Measurements from ENCODE around the gene BCL7B.
"Not testable (repeated sequence)": the region's sequence is repeated elsewhere in the genome, so short reads cannot be mapped to it uniquely, and the experiment has no call there.

BCL7B gene

GRCh38 chr7:73557397-73558257 lies at the start of gene BCL7B:
TSS of gene BCL7B (minus strand) at chr7:73557690. CDS start at chr7:73557578, 112 bp downstream.
- DNase-seq, result peak in 47 of 51 donors; percentile 18 to 87 (median 66)

GRCh38 chr7:73605601-73606220 lies 48.2 kb upstream of the BCL7B start:
- DNase-seq, result no peak

- DNase-seq, result peak in 17 of 51 donors; percentile 6 to 27 (median 19)
These were observed 45.5 kb upstream of the BCL7B start for GRCh38 chr7:73602721-73603651.

- no peak for DNase-seq
These were observed 42.4 kb upstream of the BCL7B start for GRCh38 chr7:73599916-73600315.

GRCh38 chr7:73599151-73599882 lies 41.8 kb upstream of the BCL7B start:
- DNase-seq, result no peak

GRCh38 chr7:73597978-73598782 lies 40.7 kb upstream of the BCL7B start:
- DNase-seq, result peak in 1 of 51 donors; percentile 13

GRCh38 chr7:73596191-73597065 lies 38.9 kb upstream of the BCL7B start:
- no peak for DNase-seq

GRCh38 chr7:73595358-73595757 lies 37.9 kb upstream of the BCL7B start:
- DNase-seq, result no peak

- no peak for DNase-seq
These were observed 35.9 kb upstream of the BCL7B start for GRCh38 chr7:73593207-73594045.

- DNase-seq, result no peak
These were observed 29.4 kb upstream of the BCL7B start for GRCh38 chr7:73586911-73587310.

GRCh38 chr7:73585196-73585595 lies 27.7 kb upstream of the BCL7B start:
- no peak for DNase-seq

GRCh38 chr7:73582664-73583202 lies 25.2 kb upstream of the BCL7B start:
- DNase-seq, result no peak

- not testable (repeated sequence) for DNase-seq
These were observed 23.5 kb upstream of the BCL7B start for GRCh38 chr7:73581006-73581405.

GRCh38 chr7:73578342-73579128 lies 21.0 kb upstream of the BCL7B start, which contains the start of gene TBL2:
TSS of gene TBL2 (minus strand) at chr7:73578579. CDS start at chr7:73578549, 30 bp downstream.
- peak; percentile 57 to 100 (median 96) for DNase-seq

GRCh38 chr7:73577627-73578341 lies 20.3 kb upstream of the BCL7B start:
- no peak for DNase-seq

GRCh38 chr7:73573791-73574190 lies 16.3 kb upstream of the BCL7B start:
- DNase-seq, result no peak

Measured in hypothalamus (tissue), 51 donors.